GM12872 (cell line): ENCODE results near the gene PEX14.

Source experiments
- TF ChIP-seq, protein P1 (sequence below): IDR thresholded peaks from 3 replicates; pipeline ENCODE4 v1.5.1; 2011; ENCODE audit warnings: low read depth, mild to moderate bottlenecking, low read length, moderate library complexity; ENCODE audit not compliant: insufficient read depth

PEX14 gene

DNA sequence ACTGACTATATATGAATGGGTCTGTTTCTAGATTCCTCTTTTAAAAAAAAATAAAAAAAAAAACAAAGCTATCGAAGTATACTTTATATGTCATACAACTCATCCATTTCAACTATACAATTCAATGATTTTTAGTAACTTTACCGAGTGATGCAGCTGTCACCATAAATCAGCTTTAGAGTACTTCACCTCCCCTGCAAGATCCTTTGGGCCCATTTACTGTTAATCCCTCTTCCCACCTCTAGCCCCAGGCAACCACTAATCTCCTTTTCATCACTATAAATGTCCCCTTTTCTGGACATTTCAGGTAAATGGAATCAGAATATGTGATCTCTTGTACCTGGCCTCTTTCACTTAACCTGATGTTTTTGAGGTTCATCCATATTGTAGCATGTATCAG lies 133.9 kb downstream of the PEX14 start:
- TF ChIP-seq, protein P1, sequence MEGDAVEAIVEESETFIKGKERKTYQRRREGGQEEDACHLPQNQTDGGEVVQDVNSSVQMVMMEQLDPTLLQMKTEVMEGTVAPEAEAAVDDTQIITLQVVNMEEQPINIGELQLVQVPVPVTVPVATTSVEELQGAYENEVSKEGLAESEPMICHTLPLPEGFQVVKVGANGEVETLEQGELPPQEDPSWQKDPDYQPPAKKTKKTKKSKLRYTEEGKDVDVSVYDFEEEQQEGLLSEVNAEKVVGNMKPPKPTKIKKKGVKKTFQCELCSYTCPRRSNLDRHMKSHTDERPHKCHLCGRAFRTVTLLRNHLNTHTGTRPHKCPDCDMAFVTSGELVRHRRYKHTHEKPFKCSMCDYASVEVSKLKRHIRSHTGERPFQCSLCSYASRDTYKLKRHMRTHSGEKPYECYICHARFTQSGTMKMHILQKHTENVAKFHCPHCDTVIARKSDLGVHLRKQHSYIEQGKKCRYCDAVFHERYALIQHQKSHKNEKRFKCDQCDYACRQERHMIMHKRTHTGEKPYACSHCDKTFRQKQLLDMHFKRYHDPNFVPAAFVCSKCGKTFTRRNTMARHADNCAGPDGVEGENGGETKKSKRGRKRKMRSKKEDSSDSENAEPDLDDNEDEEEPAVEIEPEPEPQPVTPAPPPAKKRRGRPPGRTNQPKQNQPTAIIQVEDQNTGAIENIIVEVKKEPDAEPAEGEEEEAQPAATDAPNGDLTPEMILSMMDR, result no peak

GRCh38 chr1:10610901-10611600 lies 136.3 kb downstream of the PEX14 start:
- TF ChIP-seq, protein P1, result no peak

- TF ChIP-seq, protein P1, result no peak
Measured at GRCh38 chr1:10612436-10613160, 137.8 kb downstream of the PEX14 start.

DNA sequence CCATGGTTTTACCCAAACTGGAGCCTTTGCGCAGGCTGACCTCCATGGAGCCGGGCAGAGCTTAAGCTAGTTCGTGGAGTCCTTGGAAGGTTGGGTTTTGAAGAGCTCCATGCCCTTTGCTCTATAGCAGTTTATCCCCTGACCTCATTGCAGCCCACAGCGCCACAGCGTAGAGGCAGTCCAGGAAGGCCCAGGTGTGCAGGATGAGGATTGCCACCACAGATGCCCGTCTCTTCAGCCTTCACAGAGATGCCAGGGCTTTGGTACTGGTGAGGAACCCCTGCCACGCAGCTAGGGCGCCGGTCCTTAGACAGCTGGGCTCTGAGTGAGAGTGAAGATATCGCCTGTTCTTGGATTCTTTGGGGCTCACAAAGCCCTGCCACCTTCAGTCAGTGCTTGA lies 138.6 kb downstream of the PEX14 start:
- TF ChIP-seq, protein P1, result no peak

DNA sequence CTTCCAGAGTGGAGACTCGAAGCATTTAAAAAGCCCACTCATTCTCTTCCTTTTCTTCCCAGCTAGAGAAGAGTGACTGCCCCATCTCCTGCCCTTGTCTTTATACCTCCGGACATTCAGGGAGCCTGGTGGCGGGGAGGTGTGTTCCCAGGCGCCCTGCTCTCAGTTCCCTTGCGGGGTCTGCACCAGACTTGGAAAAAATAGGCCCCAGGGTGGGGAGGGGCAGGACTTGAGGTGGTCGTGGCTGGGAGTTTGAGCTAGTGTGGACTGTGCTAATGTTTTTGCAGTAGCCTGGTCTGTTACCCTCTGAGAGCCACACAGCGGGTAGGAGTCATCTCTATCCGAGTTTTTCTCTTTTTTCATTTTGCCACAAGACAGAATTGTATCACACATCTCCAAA lies 139.1 kb downstream of the PEX14 start:
- TF ChIP-seq, protein P1, result no peak

- TF ChIP-seq, protein P1, result no peak
Measured at GRCh38 chr1:10614377-10615225, 139.9 kb downstream of the PEX14 start.

DNA sequence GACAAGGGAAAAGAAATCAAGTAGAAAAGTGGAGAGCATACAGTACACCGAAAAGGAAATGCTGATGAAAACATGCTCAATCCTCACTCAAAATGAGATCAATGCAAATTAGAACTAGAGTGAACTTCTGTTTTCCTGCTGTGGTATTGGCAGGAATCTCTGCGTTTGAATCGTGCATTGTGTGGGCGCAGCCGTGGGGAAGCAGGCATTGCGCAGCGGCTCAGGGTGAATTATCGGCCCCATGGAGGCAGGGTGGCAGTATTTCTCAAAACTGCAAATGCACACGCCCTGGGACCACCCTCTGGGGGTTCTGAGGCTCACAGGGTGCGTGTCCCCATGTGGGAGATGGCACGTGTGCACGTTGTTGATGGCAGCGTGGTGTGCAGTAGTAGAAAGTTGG lies 140.6 kb downstream of the PEX14 start:
- TF ChIP-seq, protein P1, result no peak
